ENCODE data around the gene ZNF276. TPM values are rescaled to one million over a fixed set of nuclear protein-coding genes. Genes with fewer than 3 reads are reported as not detected.

Gene ZNF276
- total RNA-seq, 1 experiment from 2014 or later: 19.9 TPM

DNA sequence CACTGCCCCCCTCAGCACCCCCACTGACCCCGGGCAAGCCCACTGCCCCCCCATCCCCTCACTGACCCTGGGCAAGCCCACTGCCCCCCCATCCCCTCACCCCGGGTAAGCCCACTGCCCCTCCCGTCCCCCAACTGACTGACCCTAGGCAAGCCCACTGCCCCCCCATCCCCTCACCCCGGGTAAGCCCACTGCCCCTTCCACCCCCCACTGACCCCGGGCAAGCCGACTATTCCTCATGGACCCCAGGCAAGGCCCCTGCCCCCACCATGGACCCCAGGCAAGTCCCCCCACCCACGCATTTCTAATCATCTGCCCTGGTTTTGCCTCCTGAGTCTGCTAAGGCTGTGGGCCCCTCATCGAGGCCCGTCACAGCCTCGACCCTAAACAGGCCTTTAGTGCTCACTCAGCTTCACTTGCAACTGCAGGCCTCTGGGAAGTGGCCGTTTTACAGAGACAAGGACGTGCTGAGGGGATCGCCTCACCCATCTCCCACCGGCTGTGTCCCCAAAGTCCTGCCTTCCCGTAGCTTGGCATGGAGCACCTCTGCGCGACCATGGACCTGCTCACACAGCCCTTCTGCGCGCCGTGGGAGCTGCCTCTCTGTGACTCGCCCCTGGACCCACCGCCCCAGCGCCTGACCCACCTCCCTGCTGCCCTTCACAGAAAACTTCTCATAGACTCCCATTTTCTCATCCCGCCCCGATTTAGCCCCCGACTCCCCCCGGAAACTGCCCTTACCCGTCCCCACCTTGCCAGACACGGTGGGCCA is 4.2 kb upstream of the ZNF276 start:
- ChIA-PET POLR2A (no interaction called here), CTCF (interaction anchor here (1.1 kb wide), 1 partner anchor 11 kb away, joined by 3 read pairs; no protein-coding TSS in a partner anchor)
- no peak for DNase-seq (ENCODE audit: low read depth, low spot score)
- Histone ChIP-seq H3K4me1 (ENCODE audit: control insufficient read depth, insufficient read depth, low read length) (peaks cover 8% of the 10 kb centered on the region), H3K27ac (ENCODE audit: low read length) (no peak overlapping the region), H3K4me3 (ENCODE audit: low read depth in 2 of 2, low read length in 2 of 2) (no peak overlapping the region), H3K36me3 (ENCODE audit: control insufficient read depth, insufficient read depth, low read length) (no peaks in the 10 kb centered on the region; the same call in 1 of the 2 replicates), H3K9me3 (ENCODE audit: control insufficient read depth, insufficient read depth, low read depth, low read length) (no peaks in the 10 kb centered on the region), H3K27me3 (ENCODE audit: control insufficient read depth, insufficient read depth, low read length) (no peaks in the 10 kb centered on the region)
- no TSS peak for BruUV-seq (replicated peaks)
- in situ Hi-C loops (cut with HindIII; ENCODE audit: low pct_unique_long_range_greater_than_20kb, low sequenced_read_pairs) (no loop called here), intact Hi-C loops (cut with micrococcal nuclease; ENCODE audit: unreplicated experiment) (no loop called here)
- ATAC-seq: no peak
- TF ChIP-seq, protein P1, sequence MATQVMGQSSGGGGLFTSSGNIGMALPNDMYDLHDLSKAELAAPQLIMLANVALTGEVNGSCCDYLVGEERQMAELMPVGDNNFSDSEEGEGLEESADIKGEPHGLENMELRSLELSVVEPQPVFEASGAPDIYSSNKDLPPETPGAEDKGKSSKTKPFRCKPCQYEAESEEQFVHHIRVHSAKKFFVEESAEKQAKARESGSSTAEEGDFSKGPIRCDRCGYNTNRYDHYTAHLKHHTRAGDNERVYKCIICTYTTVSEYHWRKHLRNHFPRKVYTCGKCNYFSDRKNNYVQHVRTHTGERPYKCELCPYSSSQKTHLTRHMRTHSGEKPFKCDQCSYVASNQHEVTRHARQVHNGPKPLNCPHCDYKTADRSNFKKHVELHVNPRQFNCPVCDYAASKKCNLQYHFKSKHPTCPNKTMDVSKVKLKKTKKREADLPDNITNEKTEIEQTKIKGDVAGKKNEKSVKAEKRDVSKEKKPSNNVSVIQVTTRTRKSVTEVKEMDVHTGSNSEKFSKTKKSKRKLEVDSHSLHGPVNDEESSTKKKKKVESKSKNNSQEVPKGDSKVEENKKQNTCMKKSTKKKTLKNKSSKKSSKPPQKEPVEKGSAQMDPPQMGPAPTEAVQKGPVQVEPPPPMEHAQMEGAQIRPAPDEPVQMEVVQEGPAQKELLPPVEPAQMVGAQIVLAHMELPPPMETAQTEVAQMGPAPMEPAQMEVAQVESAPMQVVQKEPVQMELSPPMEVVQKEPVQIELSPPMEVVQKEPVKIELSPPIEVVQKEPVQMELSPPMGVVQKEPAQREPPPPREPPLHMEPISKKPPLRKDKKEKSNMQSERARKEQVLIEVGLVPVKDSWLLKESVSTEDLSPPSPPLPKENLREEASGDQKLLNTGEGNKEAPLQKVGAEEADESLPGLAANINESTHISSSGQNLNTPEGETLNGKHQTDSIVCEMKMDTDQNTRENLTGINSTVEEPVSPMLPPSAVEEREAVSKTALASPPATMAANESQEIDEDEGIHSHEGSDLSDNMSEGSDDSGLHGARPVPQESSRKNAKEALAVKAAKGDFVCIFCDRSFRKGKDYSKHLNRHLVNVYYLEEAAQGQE (IDR thresholded peaks at IDR 0.05; ENCODE audit: insufficient read depth in 1 of 2, low read depth in 2 of 2, low read length in 1 of 2): no peak
- TF ChIP-seq POLR2AphosphoS5 (IDR thresholded peaks at IDR 0.05; ENCODE audit: low read depth, low read length) (no peak), SIN3A (IDR thresholded peaks at IDR 0.05; ENCODE audit: borderline replicate concordance, insufficient read depth, low read depth, low read length) (no peak), CTCF (IDR thresholded peaks at IDR 0.05) (no peak), TCF7L2 (IDR thresholded peaks at IDR 0.05; ENCODE audit: low read depth, low read length) (no peak)

DNA sequence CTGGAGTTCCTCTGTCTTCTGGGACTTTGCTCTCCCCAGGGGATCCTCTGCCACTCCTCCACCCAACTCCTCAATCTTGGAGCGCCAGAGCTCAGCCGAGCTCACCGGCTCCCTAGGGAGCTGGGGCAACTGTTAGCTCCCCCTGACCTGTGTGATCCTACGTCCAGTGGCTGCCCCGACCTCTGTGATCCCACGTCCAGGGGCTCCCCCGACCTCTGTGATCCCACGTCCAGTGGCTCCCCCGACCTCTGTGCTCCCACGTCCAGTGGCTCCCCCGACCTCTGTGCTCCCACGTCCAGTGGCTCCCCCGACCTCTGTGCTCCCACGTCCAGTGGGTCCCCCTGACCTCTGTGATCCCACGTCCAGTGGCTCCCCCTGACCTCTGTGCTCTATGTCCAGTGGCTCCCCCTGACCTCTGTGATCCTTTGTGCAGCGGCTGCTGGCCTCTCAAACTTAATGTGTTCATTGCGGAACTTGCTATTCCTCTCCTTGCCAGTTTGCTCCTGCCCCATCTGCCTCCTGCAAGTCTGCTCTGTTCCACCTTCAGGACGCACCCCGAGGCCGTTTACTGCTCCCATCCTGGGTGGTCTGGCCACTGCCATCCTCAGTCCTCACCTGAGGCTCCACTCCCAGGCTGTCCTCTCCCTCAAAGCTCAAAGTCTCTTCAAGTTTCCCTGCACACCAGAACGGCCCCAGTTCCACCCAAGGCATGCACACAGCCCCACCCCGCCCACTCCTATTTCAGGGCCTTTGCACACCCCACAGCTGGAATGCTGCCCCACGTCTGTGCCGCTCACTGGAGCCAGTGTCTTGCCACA is 3.4 kb upstream of the ZNF276 start:
- H3K27me3 ChIP-seq (ENCODE audit: control insufficient read depth, insufficient read depth, low read length): no peaks in the 10 kb centered on the region
- H3K4me3 ChIP-seq (ENCODE audit: low read depth in 2 of 2, low read length in 2 of 2): no peak overlapping the region
- H3K27ac ChIP-seq (ENCODE audit: low read length): no peak overlapping the region
- no peak for ATAC-seq
- H3K36me3 ChIP-seq (ENCODE audit: control insufficient read depth, insufficient read depth, low read length): no peaks in the 10 kb centered on the region; the same call in 1 of the 2 replicates
- DNase-seq (ENCODE audit: low read depth, low spot score): no peak
- in situ Hi-C loops (cut with HindIII; ENCODE audit: low pct_unique_long_range_greater_than_20kb, low sequenced_read_pairs) (no loop called here), intact Hi-C loops (cut with micrococcal nuclease; ENCODE audit: unreplicated experiment) (no loop called here)
- TSS peak; percentile 63 for BruUV-seq (replicated peaks)
- H3K4me1 ChIP-seq (ENCODE audit: control insufficient read depth, insufficient read depth, low read length): peaks cover 8% of the 10 kb centered on the region
- no peaks in the 10 kb centered on the region for H3K9me3 ChIP-seq (ENCODE audit: control insufficient read depth, insufficient read depth, low read depth, low read length)
- no peak for TF ChIP-seq SIN3A (IDR thresholded peaks at IDR 0.05; ENCODE audit: borderline replicate concordance, insufficient read depth, low read depth, low read length)
- no peak for TF ChIP-seq POLR2AphosphoS5 (IDR thresholded peaks at IDR 0.05; ENCODE audit: low read depth, low read length)
- TF ChIP-seq, protein P1 (IDR thresholded peaks at IDR 0.05; ENCODE audit: insufficient read depth in 1 of 2, low read depth in 2 of 2, low read length in 1 of 2): no peak
- no peak for TF ChIP-seq CTCF (IDR thresholded peaks at IDR 0.05)
- TF ChIP-seq TCF7L2 (IDR thresholded peaks at IDR 0.05; ENCODE audit: low read depth, low read length): no peak
- CTCF ChIA-PET: no interaction called here
- POLR2A ChIA-PET: no interaction called here

All from Panc1 (cell line).